ENCODE data around the gene PRKN.

Gene PRKN

DNA sequence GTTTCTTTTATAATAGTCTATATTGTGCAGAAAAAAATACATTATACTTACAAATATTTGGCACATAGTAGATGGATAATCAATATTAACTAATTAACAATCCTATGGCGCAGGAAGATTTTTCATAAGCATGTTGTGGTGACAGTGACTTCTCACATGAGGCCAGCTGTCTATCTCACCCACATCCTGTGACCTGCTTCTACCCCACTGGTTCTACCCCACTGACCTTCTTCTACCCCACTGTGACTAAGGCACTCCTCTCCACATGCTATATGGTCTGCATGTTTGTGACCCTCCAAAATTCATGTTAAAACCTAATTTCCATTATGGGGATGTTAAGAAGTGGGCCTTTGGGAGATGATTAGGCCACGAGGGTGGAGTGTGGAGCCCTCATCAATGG is 1058.9 kb downstream of the PRKN start:
- no peak for DNase-seq (ENCODE audit: low read depth)
- TF ChIP-seq, protein P1, sequence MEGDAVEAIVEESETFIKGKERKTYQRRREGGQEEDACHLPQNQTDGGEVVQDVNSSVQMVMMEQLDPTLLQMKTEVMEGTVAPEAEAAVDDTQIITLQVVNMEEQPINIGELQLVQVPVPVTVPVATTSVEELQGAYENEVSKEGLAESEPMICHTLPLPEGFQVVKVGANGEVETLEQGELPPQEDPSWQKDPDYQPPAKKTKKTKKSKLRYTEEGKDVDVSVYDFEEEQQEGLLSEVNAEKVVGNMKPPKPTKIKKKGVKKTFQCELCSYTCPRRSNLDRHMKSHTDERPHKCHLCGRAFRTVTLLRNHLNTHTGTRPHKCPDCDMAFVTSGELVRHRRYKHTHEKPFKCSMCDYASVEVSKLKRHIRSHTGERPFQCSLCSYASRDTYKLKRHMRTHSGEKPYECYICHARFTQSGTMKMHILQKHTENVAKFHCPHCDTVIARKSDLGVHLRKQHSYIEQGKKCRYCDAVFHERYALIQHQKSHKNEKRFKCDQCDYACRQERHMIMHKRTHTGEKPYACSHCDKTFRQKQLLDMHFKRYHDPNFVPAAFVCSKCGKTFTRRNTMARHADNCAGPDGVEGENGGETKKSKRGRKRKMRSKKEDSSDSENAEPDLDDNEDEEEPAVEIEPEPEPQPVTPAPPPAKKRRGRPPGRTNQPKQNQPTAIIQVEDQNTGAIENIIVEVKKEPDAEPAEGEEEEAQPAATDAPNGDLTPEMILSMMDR (IDR thresholded peaks at IDR 0.05; ENCODE audit: insufficient read depth, low read depth, low read length, missing control alignments), result no peak
- H3K4me3 ChIP-seq (ENCODE audit: low read length), result no peak overlapping the region

DNA sequence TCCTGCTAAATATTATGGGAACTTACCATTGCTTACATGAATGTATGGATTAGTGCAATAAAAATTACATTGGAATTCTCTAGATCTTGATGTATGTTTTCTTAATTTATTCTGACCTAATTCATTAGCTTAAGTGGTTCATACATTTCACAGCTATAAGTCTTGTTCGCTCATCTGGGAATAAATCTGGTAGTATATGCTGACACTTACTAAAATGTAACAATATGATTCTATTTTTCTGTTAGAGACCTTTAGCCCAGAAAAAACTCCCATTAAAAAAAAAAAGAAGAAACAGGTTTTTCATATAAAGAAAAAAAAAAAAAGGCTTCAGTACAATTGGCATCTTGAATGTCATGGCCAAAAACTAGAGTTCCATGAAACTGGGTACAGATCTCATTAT is 1059.6 kb downstream of the PRKN start:
- no peak overlapping the region for H3K4me3 ChIP-seq (ENCODE audit: low read length)
- DNase-seq (ENCODE audit: low read depth), result no peak
- TF ChIP-seq, protein P1 (IDR thresholded peaks at IDR 0.05; ENCODE audit: insufficient read depth, low read depth, low read length, missing control alignments), result no peak

DNA sequence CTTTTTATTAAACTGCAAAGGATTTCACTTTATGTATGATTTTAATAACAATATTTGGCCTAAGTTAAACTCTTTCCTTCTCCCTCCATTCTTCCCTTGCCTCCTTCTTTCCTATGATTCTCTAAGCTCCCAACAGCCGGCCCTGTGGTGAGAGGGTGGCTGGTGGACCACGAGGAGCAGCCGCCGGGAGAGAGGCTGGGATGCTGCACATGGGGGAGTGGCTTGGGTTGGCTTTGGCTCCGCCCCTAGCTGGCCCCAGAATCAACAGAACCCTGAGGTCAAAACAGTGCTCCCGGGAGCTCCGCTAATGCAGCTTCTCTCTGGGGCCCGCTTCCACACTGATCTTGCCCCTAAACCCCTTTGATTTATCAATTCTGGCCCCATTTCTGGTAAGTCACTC is 1063.9 kb downstream of the PRKN start:
- no peak for DNase-seq (ENCODE audit: low read depth)
- TF ChIP-seq, protein P1 (IDR thresholded peaks at IDR 0.05; ENCODE audit: insufficient read depth, low read depth, low read length, missing control alignments), result no peak
- no peak overlapping the region for H3K4me3 ChIP-seq (ENCODE audit: low read length)

DNA sequence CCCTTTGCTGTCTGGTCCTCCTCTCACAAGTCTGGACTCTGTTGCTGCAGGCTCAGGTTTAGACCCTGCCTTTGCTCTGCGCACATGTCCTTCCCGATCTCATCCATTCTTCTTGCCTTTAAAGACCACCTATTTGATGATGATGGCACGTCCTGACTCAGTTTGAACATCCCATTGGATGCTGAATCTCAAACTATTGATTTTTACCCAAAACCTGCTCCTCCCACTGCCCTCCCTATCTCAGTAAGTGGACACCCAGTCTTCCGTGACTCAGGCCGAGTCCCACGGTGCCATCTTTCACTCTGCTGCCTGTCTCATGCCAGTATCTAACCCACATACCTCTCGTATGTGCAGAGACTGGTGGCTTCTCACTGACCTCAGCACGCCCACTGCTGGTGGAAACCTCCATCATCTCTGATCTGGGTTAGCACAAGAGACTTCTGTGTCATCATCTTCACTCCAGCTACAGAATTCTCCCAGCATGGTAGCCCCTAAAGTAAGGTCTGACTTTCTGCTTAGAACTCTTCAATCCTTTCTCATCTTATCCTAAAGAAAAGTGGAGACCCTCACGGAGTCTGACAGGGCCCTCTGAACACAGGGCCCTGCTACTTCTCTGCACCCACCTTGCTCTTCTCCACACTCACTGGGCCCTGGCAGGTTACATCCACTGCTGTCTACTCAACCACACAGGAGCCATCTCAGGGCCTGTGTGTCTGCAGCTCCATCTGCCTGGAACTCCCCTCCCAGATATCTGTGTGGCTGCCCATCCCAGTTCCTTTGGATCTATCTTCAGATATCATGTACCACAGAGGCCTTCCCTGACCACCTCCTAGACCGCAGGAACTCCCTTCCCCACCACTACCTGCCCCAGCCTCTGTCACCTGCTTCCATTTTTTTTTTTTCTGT is 1066.6 kb downstream of the PRKN start:
- no peak for DNase-seq (ENCODE audit: low read depth)
- TF ChIP-seq, protein P1 (IDR thresholded peaks at IDR 0.05; ENCODE audit: insufficient read depth, low read depth, low read length, missing control alignments), result no peak
- no peak overlapping the region for H3K4me3 ChIP-seq (ENCODE audit: low read length)

DNA sequence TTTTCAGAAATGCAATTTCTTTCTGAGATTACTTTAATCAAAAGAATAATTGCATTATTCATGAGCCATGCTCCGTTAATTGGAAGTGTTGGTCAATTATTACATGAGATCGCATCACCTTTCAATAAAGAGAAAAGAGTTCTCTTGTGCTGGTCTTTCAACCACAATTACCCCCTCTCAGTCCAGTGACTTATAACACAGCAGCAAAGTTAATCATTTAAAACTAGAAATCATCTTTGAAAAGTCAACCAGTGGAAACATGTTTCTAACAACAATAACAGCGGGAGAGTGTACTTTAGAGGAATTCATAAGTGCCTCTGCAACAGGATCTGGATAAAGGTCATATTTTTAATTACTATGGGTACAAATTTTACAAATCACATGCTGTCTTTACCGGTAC is 1069.4 kb downstream of the PRKN start:
- no peak overlapping the region for H3K4me3 ChIP-seq (ENCODE audit: low read length)
- DNase-seq (ENCODE audit: low read depth), result no peak
- TF ChIP-seq, protein P1 (IDR thresholded peaks at IDR 0.05; ENCODE audit: insufficient read depth, low read depth, low read length, missing control alignments), result no peak

DNA sequence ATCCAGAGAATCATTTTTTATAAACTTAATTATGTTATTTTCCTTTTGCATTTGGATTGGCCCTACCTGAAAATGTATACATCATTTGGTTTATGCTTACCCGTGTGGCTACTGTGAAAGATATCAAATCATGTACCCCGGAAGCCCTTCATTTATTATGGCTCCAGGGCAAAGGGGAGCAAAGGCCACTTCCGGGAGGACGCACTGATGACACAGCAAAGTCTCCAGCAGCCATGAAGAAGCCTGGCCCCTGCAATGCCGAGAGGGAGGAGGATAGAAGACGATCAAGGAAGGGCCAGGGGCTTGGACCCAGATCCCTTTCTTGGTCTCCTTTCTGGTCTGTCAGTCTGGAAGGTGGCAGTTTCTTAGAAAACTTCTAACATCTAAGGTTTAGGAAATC is 1073.4 kb downstream of the PRKN start:
- no peak overlapping the region for H3K4me3 ChIP-seq (ENCODE audit: low read length)
- DNase-seq (ENCODE audit: low read depth), result no peak
- TF ChIP-seq, protein P1 (IDR thresholded peaks at IDR 0.05; ENCODE audit: insufficient read depth, low read depth, low read length, missing control alignments), result no peak

DNA sequence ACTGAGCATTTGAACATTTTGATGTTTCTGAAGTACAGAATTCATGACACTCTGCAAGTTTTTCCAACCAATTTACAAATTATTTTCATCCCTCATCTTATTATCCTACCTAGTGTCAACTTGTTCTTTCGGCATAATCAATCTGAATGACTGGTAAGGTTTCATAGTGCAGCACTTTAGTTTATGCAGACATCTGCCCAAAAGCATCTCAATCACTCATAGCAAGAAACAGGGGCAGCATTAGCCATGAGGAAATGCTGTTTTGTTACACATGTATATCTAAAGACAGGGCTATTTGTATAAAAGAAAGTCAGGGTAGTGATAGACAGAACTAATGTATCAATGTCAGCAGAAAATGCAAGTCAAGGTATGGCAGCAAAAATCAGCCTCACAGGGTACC is 1075.6 kb downstream of the PRKN start:
- TF ChIP-seq, protein P1 (IDR thresholded peaks at IDR 0.05; ENCODE audit: insufficient read depth, low read depth, low read length, missing control alignments), result no peak
- no peak for DNase-seq (ENCODE audit: low read depth)
- no peak overlapping the region for H3K4me3 ChIP-seq (ENCODE audit: low read length)

All from epithelial cell of esophagus (primary cell).